Activated T-cell treated with anti-CD3 and anti-CD28 coated beads for 48 hours (primary cell): ENCODE results near the gene HOXB1.

Experiments
- DNase-seq: peaks from one replicate; pipeline ENCODE4 v3.0.0-alpha.2; 2020; ENCODE audit warnings: low read depth

HOXB1 gene

DNA sequence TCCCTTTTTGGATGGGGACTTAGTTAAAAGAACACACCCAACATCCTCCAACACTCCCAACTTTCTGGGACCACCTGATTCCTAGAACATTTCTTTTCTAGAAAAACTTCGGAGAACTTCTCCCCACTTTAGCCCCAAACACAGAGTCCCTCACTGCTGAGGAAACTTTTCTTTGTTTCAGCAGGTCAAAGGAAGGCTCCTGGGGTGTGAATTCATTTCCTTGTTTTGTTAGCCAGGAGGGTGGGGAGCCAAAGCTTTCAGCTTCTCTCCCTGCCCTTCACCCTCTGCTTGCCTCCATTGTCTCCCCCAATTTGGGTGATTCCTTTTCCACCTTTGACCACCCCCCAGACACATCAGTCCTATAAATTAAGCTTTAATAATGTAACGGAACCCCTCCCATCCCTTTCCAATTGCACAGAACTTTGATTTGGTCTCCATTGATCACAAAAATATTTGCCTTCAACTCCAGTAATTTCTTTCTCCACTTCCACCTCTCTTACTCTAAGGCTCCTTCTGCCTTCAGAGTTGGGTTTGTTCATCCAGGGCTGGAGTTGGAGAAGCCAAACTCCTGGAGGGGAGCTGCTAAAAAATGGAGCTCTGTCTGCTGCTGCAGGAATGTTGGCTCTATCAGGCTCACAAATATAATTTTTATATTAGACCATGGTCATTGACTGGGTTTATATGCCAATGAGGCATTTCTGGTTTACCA lies 37.0 kb upstream of the HOXB1 start:
- DNase-seq = no peak

DNA sequence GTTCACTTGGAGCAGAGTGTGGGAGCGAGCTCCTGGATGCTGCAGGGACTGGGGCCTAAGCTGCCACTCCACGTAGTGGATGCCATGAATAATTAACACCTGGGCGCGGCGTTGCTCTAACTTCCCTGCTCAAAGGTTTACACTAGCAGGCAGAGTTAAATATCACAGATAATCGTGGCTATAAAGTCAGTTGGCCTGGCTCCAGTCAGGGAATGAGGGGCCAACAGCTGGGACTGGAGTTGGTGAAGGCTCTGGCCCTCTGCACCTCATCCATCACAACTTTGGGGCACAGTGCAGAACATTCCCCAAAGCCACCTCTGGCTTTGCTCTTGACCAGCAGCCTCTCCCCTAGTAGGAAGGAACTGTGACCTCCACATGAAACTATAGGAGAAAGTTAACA lies 36.4 kb upstream of the HOXB1 start:
- DNase-seq = no peak

DNA sequence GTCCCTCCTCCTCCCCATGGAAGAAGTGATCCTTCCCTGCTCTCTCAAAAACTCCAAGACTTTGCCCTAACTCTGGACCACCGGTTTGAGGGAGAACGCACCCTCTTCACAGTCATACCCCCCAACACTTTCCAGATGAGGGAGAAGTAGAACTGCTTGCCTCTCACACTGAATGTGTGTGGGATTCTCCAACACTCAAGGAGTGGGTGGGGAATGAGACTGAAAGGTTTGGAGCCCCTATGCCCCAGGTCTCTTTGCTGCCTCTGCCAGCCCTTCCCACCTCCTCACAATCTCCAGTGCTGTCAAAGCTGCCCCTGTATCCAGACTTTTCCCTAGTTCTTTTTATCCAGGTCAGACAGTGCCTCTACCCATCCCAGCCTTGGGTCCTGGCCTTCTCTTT lies 35.9 kb upstream of the HOXB1 start:
- DNase-seq = no peak

DNA sequence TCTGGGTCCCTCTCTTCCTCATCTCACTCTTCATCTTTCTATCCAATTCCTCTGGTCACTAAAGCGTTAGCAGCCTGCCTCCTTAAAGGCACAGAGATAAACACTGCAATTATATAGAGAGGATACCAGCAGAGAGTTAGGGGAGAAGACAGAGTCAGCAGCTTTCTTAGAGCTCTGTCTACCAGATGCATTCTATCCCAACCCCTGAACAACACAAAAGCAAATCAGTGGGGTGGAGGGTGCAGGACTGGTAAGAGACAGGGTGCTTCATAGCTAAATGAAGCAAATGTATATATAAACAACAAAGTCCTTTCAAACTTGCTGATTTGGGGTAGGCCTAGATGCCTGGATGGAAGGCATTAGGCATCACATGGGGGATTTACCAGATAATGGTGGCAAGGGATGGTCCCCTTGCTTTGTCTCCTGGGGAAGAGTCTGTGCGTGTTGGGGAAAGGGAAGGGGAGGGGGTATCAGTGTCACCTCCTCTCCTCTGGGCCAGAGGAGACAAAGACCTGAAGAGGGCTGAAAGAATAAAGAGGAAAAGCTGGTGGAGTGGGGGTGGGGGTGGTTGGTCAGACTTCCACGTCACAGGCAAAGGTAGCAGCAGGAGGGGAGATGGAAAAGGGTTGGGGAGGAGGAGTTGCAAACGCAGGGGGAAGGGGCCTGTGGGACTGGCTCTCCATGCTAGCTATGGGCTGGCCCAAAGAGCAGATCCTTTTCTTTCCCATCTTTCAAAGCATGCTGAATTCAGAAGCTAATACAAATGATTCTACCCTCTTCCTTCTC lies 35.3 kb upstream of the HOXB1 start:
- no peak for DNase-seq

DNA sequence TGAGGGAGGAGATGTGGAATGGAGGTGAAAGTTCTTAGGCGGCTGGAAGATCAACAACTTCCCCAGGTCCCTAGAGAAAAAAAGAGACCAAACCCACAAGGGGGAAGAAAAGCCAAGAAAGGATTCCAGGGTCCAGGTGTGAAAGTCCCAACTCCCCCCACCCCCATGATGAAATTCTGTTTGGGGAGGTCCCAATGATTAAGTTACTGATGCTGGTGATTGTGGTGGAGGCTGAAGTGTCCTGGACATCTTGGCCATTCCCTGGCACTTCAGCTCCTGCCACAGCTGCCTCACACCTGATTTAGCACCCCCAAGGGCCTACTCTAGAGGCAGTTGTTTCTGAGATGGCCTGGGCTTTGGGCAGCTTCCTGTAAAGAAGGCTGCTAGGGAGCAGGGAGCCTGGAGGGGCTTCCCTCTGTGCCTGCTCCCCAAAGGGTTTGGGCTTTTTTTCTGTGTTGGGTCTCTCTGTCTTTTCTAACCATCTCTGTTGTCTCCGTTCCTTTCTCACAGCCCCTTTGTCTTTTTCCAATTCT lies 34.3 kb upstream of the HOXB1 start:
- no peak for DNase-seq

DNA sequence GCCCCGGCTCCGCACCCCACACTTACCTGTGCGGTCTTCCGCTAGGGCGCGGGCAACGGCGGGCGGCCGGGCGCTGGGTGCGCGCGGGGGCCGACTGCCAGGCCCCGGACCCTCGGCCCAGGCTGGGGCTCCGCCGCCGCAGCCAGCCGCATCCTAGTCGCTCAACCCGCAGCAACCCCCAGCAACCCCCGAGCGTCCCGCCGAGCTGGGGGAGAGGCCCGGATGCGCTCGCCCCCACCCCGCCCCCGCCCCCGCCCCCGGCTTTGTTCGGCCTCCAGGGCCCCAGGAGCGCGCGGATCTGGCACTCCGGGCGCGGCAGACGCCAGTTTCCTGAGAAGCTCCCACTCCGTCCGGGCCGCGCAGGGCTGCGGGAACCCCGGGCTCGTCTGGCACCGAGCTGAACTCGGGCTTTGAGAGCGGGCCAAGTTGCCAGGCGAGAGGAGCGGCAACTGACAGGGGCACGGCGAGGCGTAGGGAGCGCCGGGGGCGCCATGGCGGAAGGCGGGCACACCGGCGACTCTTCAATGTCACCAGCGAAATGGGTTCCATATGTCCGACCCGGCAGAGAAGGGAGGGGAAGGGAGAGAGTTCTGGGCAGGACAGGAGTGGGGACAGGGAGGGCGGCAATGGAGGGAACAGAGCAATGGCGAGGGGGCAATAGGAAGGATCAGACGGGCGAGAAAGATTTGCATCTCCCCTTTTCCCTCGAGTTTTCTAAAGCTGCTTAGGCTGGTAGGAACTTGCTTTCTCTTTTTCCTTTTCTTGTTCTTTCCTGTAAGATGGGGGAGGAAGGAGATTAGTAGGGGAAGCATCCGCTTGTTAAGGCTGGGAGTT lies 33.6 kb upstream of the HOXB1 start:
- DNase-seq = no peak

DNA sequence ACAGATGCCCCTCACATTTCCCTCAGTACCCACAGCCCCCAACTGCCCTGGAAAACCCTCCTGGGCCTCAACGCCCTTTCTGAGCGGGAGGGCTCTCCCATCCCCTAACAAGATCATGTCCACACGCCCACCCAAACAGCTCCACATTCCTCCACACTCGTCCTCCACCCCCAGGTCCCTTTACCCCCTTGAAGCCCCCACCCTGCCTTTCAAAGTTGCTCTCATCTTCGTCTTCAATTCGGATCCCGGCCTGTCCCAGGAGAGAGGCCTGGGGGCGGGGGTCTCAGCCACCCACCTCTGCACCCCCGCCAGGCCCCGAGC lies 33.0 kb upstream of the HOXB1 start:
- no peak for DNase-seq

DNA sequence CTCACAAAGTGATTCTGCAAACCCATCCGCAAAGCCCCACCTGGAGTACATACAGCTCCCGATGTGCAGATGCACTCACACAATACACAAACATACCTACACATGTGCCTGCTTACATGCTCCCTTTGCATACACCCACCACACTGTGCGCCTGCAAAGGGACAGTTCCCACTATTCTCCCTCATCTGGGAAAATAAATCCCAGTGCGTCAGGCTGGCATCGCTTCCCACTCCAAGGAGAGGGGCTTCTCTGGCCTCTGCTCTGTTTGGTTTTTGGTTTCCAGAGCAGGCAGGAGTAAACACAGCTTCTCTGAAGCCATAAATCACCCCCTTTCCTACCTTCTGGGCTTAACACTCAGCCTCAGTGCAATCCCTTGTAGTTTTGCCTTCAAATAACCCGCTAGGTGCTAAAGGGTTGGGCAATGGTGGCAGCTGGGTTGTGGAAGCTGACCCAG lies 32.6 kb upstream of the HOXB1 start:
- no peak for DNase-seq

DNA sequence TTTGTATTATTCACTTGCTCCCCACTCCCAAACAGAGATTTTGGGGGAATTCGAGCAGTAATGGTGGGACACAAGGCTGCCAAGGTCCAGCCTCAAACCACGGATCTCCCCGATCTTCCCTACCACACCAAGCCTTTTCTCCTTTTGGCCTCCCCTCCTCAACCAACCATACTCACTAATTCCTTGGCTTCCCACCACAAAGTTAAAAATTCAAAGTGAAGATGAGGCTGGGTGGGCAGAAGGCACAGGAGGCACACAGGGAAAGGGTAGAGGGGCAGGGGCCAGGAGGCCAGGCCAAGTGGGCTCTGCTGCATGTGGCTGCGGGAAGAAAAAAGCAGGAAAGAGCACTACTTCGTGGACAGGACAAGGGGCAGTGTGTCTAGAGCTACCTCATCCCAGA lies 32.1 kb upstream of the HOXB1 start:
- DNase-seq = no peak

DNA sequence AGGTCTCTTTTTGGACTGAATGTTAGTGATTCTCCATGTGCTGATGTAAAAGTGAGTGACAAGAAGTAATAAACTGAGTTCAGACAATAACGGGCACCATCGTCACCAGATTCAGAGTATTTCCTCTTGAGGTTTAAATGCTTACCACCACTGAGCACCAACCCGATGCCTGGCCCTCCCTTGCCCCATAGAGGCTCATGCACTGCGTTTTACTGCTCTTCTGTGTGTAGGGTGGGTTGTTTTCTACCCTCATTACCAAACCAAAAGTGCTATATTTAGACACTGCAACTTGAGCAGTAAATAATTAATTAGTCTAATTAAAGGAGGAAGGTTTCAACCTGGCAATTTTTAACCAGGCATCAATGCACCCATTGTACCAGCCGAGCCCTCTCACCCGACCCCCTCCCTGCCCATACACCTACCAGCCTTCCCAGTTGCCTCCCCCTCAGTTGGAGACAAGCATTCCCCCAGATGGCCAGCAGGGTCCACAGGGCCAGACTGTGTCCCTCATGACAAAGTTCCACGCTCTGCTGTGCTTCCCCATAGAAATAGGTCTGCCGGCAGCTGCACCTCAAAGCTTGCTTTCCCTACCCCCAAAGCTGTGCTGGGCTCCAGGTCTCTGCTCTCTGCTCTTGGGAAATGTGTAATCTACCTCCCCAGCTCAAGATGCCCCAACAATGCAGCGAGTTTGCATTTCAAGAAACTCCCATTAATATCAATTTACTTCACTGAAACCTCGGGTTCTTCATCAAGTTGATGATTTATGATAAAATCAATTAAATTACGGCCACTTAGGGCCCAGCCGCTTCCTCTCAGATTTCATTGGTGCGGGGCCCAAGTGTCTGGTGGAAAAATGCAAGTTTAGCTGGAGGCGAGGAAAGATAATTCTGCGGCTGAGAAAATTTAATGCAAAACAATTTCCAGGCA lies 31.3 kb upstream of the HOXB1 start:
- no peak for DNase-seq

DNA sequence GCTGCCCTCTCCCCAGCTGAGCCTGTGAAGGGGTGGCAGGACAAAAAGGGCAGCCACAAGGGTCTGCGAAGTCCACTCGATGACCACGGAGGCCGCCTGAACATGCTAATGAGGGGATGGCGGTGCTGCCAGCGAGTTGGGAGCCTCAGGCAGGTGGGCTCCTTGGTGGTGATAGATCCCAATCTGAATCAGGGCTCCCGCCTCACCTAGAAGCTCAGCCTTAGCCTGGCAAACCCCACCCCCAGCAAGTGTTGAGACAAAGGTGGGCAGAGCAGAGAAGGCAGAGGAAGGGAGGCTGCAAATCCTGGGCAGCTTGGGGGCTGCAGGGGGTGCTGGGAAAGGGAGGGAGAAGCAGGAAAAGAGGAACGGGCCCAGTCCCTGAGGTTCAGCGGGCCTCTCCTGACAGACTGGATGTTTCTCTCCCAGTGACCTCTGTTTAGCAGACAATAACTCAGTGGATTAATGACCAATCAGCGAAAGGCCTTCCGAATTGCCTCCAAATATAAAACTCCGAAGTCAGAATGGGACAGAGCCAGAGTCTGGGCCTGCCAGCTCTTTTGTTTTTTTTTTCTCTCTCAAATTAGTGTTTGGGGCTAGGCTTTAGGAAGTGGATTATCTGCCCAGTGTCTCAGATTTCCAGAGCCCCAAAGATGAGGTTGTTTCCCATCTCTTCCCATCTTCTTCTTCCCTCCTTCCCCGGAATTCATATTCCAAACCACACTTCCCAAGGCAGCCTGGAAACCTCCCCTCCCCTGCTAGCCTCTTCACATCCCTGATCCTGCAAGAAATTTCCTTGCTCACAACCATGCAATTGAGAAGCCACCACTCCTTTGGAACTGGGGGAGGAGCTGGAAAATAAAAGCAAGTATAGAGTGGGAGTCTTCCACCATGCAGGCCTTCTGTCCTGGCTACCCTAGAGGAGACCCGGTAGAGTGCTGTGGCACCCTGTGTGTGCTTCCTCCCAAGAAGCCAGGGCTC lies 29.3 kb upstream of the HOXB1 start:
- no peak for DNase-seq

DNA sequence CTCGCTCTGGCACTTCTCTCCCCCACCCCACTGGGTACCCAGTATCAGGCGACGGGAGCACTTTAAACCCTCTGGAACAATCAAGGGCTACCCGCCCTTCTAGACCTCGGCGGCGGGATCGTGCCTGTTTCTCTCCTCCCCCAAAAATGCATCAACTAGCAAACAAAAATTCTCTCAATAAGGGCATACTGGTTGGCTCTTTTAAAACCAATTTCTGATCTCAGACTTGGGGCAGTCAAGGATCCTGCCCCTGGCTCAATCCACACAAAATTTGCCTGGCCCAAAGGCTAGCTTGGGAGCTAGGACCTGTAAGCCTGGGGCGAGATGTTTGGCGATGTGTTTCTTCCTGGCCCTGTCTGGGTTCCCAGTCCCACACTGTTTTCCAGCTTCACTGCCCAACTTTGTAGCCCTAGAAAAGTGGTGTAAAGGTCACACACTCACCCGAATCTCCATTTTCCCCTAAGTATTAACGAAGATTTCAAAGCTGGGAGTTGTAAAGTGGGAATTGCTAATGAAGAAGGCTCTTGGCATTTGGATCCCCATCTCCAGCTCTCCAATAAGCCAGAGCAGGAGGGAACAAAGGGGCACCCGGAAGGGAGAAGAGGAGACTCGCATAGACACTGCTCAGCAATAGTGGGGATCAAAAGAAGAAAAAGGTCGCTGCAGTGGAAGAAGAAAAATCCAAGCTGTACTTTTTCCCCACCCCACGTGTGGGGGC lies 28.5 kb upstream of the HOXB1 start:
- DNase-seq = no peak

DNA sequence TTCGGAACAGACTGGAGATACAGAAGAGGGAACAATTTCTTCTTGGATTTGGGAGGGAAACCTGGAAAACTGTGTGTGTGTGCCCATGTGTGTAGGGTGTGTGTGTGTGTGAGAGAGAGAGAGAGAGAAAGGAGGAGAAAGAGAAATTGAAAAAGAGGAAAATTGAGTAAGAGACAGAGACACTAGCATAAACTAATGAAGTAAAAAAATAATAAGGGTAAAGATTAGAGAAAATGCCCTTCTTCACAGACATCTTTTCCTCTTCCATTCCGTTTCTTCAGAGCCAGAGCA lies 28.0 kb upstream of the HOXB1 start:
- DNase-seq = no peak

DNA sequence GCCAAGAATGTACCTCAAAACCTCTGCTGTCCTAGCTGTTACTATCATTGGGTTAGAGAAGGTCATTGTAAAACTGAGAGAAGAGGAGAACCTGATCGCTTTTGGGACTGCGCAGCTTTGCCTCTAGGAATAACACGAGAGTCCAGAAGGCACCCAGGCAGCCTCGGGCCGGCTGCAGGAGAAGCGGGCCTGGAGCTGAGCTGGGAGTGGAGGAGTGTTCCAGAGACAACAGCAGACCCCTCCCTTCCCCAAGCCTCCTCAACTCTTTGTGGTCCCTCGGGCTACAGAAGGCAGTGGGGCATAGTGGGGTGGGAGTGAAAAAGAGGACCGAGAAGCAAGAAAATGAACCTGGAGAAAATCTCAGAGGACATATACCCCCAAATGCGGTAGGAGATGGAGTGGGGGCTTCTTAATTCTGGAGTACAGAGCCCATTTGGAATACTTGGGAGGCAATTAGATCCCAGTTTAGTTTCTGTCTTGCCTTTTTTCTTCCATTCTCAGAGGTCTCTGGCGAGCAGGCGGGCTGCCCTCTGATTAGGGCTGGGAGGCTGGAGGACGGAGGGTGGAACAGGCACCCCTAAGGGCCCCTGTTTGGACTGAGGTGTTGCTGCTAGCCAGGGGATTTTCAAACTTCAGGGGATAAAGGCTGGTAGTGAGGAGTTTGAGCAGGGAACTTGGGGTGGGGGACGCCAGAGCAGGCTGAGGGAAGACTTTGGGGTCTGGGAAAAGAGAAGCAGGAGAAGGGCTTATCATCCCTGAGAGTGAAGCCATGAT lies 27.4 kb upstream of the HOXB1 start:
- no peak for DNase-seq

DNA sequence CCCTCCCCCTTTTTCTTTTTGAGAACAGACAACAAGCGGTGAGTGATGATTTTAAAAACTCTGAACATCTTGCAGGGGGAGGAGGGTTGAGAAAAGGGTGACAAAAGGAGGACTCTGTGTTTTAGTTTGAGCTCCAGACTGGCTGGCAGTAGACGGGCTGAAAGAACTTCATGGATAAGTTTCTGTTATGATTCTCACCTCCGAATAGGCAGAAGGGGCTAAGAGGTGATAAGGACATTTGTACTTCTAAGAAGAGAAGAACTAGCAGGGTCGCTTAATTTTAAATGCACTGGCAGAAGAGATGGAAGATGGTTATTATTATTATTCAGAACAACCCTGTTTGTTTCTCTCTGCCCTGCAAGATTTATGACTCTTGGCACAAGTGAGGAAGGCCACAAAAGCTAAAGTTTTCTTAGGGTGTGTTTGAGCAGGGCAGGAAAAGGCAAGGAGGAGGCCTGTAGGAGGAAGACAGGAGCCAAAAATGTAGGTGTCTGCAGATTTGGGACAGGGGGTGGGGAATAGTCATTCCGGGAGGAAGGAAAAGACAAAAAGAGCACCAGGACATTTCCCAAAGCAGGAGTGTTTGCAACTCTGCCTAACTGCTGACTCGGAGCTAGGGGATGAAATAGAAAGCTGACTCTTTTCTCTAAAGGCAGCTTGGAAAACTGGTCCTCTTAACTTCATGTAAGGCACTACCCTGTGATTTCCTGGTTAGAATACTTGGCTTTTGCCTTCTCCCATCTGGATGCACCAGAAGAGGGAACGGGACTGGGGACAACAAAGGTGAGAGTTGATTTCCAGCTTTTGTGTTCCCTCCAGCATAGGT lies 26.0 kb upstream of the HOXB1 start:
- no peak for DNase-seq

DNA sequence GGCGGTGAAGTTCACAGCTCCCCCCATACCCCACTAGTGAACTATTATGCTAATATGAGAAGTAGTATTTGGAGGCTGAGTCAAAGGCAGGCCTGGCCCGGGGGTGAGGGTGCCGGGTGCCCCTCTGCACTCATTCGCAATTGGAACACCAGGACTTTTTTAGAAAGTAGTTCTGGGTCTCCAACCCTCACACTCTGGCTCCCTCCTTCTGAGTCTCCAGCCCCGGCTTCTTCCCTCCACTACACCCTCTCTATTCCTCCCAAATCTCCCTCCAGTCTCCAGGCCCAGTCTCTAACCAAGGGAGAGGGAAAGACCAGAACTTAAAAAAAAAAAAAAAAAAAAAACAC lies 25.4 kb upstream of the HOXB1 start:
- no peak for DNase-seq

DNA sequence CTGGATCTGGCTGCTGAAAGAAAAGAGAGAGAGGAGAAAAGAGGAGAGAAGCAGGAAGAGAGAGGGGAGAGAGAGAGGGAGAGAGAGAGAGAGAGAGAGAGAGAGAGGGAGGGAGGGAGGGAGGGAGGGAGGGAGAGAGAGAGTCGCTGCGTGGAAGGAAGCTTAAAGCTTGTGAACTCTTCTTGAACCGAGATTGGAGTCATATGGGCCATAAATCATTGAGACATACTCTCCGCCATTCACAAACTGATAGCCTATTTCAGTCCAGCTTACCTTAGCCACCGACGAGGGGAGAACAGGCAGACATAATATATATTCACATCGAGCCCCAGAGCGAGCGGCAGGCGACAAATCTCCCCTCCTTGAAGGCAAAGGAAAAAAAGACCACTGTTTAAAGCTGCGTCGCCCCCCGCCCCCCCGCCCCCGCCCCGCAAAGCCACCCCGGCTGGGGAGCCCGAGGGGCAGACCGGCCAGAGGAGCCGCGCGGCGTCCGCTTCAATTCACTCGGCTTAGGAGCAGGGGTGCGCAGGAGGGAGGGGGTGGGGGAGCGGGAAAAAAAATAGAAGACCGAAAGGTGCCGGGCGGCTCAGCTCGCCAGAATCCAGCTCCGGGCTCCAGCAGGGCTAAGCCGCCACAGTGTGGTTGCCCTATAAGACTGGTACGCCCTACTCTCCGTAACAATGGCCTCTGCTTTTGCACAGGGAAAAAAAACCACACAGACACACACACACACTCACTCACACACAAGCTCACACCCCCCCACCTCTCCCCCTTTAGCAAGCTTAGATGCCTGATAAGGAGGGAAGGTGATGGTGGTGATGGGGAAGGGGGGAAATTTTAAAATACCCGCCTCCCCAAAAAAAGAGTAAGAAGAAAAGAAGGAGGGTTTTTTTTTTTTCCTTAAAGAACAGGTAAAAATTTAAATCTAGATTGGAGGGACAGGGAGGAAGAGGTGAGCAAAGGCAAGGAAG lies 24.7 kb upstream of the HOXB1 start:
- no peak for DNase-seq
